Prostate gland (tissue), 2 donors: Measurements from ENCODE around the gene IDH3B. TPM values are rescaled to one million over a fixed set of nuclear protein-coding genes. Genes with fewer than 3 reads are reported as not detected.

Experiments used
- DNase-seq: peaks from one replicate; pipeline ENCODE4 v3.0.0-alpha.2; 2019; ENCODE audit warnings: low spot score
- H3K27ac ChIP-seq, 2 donors: fragments of 200-600 bp; sonication (generic); 2 replicates each; pipeline ENCODE4 v1.5.1; 2017 to 2019
- H3K27me3 ChIP-seq: fragments of 200-600 bp; sonication (generic); replicated peaks from 2 replicates; pipeline ENCODE4 v1.5.1; 2019; ENCODE audit not compliant: insufficient read depth
- H3K36me3 ChIP-seq, 2 donors: fragments of 200-600 bp; sonication (generic); 1 replicate in 1 of 2; 2 replicates in 1 of 2; pipeline versions ENCODE4 v1.5.1 to v1.8.1; 2017 to 2019
- H3K4me1 ChIP-seq: fragments of 200-600 bp; sonication (generic); replicated peaks from 2 replicates; pipeline ENCODE4 v1.5.1; 2019
- H3K4me3 ChIP-seq, 2 donors: fragments of 200-600 bp; sonication (generic); 2 replicates each; pipeline ENCODE4 v1.5.1; 2017 to 2019
- H3K9me3 ChIP-seq: fragments of 200-600 bp; sonication (generic); 2 replicates; pipeline ENCODE4 v1.5.1; 2017
- CTCF ChIP-seq, 4 experiments: fragments of 200-600 bp in 2 of 4; fragments of 450-650 bp in 2 of 4; sonication (generic) in 2 of 4; IDR thresholded peaks; 1 replicate in 3 of 4; 2 replicates in 1 of 4; pipeline ENCODE4 v1.5.1; 2016 to 2019; ENCODE audit warnings: antibody characterized with exemption in 4 of 4, mild to moderate bottlenecking in 2 of 4, moderate library complexity in 2 of 4
- POLR2A ChIP-seq: fragments of 450-650 bp; IDR thresholded peaks from one replicate; pipeline ENCODE4 v1.6.1; 2016; ENCODE audit warnings: antibody characterized with exemption, mild to moderate bottlenecking
- POLR2AphosphoS5 ChIP-seq: sonication (generic); formaldehyde crosslinking; IDR thresholded peaks from one replicate; pipeline ENCODE4 v1.6.1; 2017; ENCODE audit warnings: antibody characterized with exemption
- WGBS: methylation state at CpG from one replicate; pipeline ENCODE4 v1.1.5; 2018; 5-methylcytosine and 5-hydroxymethylcytosine counted together
- intact Hi-C: fragments of 100-400 bp; cut with DNase I; formaldehyde crosslinking; loops from one replicate; pipeline ENCODE4 v1.14.2; 2022
- total RNA-seq, 2 donors: library from RNA; depleted of rRNA; stranded (reverse); fragments of >200 nt; gene quantifications; one replicate each; pipeline ENCODE4 v1.1.0, GENCODE V29; 2016

Gene IDH3B
- total RNA-seq, 2 donors from 2014 or later, result 132 to 141 TPM

DNA sequence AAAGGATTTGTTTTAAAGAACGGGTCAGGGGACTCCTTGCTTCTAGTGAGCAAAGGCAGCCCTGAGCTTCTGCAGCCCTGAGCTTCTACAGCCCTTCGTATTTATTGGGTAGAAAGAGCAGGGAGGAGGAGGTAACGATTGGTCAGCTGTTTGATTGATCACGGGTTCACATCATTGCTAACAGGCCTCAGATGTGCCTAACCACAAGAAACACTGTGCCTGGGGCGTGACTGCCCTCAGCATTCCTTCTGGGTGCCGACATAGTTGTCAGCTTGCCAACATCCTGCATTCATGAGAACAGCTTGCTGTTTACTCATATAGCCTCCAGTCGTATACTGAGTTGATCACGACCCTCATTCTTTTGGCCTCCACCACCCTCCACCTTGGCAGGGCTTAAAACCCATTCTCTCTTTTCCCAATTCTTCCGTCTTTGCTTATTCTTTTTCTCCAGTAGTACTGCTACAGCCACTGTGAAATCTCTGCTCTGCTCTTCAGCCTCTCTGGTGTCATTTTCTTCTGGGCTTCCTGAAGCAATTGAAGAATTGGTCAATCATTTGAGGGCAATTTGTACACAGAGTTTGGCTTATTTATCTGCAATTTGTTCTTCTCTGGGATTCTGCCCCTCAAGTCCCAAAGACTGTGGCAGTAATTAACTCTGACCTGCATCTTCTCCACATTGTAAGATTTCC is 37.0 kb downstream of the IDH3B start:
- WGBS, result 51% methylated on average over 9 of the region's 9 CpGs
- DNase-seq, result no peak
- Histone ChIP-seq H3K4me1 (no peaks in the 10 kb centered on the region), H3K27me3 (no peaks in the 10 kb centered on the region), H3K27ac (no peak overlapping the region), H3K36me3 (no peaks in the 10 kb centered on the region), H3K9me3 (no peaks in the 10 kb centered on the region), H3K4me3 (no peak overlapping the region)
- no peak for TF ChIP-seq CTCF (IDR thresholded peaks at IDR 0.05)
- TF ChIP-seq POLR2AphosphoS5, result no peak
- TF ChIP-seq POLR2A, result no peak
- intact Hi-C loops, result no loop called here

- WGBS, result 64% methylated on average over 2 of the region's 2 CpGs
- TF ChIP-seq POLR2AphosphoS5 (no peak), POLR2A (no peak), CTCF (IDR thresholded peaks at IDR 0.05) (no peak)
- DNase-seq, result no peak
- Histone ChIP-seq H3K9me3 (no peaks in the 10 kb centered on the region), H3K4me3 (no peak overlapping the region), H3K27me3 (peaks cover 2% of the 10 kb centered on the region), H3K27ac (no peak overlapping the region), H3K4me1 (no peaks in the 10 kb centered on the region), H3K36me3 (no peaks in the 10 kb centered on the region)
- intact Hi-C loops, result no loop called here
Measured at GRCh38 chr20:2625062-2625461, 39.0 kb downstream of the IDH3B start.

DNA sequence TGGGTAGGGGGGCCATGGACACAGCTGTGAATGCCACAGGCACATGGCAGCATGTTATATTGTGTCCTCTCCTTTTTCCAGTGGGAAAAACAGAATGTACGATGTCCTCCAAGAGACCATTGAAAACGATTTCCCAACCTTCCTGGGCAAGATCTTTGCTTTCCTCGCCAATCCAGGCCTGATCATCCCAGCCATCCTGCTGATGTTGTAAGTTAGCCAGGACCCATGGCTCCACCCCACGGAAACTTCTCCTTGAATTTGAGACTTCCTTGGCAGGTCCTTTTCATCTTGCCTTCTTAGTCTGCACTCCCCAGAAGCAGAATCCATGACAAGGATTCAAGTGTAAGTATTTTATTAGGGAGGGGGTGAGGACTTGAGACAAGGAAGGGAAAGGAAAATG is 39.8 kb downstream of the IDH3B start:
- no peak for TF ChIP-seq POLR2AphosphoS5
- TF ChIP-seq POLR2A, result no peak
- no peak for TF ChIP-seq CTCF (IDR thresholded peaks at IDR 0.05)
- no peak overlapping the region for H3K4me3 ChIP-seq
- H3K27me3 ChIP-seq, result peaks cover 2% of the 10 kb centered on the region
- no peaks in the 10 kb centered on the region for H3K36me3 ChIP-seq
- H3K27ac ChIP-seq, result no peak overlapping the region
- intact Hi-C loops, result no loop called here
- DNase-seq, result no peak
- H3K9me3 ChIP-seq, result no peaks in the 10 kb centered on the region
- no peaks in the 10 kb centered on the region for H3K4me1 ChIP-seq
- 82% methylated on average over 4 of the region's 4 CpGs for WGBS

GRCh38 chr20:2619961-2620595 is 43.9 kb downstream of the IDH3B start:
- WGBS, result 95% methylated on average over 3 of the region's 3 CpGs
- no peaks in the 10 kb centered on the region for H3K36me3 ChIP-seq
- intact Hi-C loops, result no loop called here
- H3K27ac ChIP-seq, result no peak overlapping the region
- no peak for DNase-seq
- H3K4me3 ChIP-seq, result no peak overlapping the region
- no peak for TF ChIP-seq POLR2AphosphoS5
- no peak for TF ChIP-seq CTCF (IDR thresholded peaks at IDR 0.05)
- no peak for TF ChIP-seq POLR2A
- no peaks in the 10 kb centered on the region for H3K9me3 ChIP-seq
- peaks cover 2% of the 10 kb centered on the region for H3K27me3 ChIP-seq
- H3K4me1 ChIP-seq, result no peaks in the 10 kb centered on the region

GRCh38 chr20:2619337-2619736 is 44.7 kb downstream of the IDH3B start:
- TF ChIP-seq POLR2AphosphoS5 (no peak), POLR2A (no peak), CTCF (IDR thresholded peaks at IDR 0.05) (no peak)
- no peaks in the 10 kb centered on the region for H3K4me1 ChIP-seq
- H3K4me3 ChIP-seq, result no peak overlapping the region
- DNase-seq, result no peak
- H3K36me3 ChIP-seq, result no peaks in the 10 kb centered on the region
- WGBS, result 73% methylated on average over 2 of the region's 2 CpGs
- intact Hi-C loops, result no loop called here
- peaks cover 2% of the 10 kb centered on the region for H3K27me3 ChIP-seq
- no peaks in the 10 kb centered on the region for H3K9me3 ChIP-seq
- no peak overlapping the region for H3K27ac ChIP-seq
